Muscle layer of colon (tissue), 2 donors: ENCODE results near the gene NRG4.
A peak's percentile ranks its signal among the peaks of the same experiment; 100 is the strongest.
"Not testable (repeated sequence)": the region's sequence is repeated elsewhere in the genome, so short reads cannot be mapped to it uniquely, and the experiment has no call there.

Experiments used
- H3K27ac ChIP-seq: one replicate; pipeline ENCODE4 v1.7.0; 2013; ENCODE audit warnings: low read depth, mild to moderate bottlenecking, low read length, moderate library complexity
- H3K27me3 ChIP-seq, 2 donors: one replicate each; pipeline ENCODE4 v1.7.0; 2013; ENCODE audit warnings: low read length in 2 of 2, mild to moderate bottlenecking in 2 of 2; ENCODE audit not compliant: insufficient read depth in 2 of 2, control insufficient read depth in 1 of 2
- H3K36me3 ChIP-seq: one replicate; pipeline ENCODE4 v1.7.0; 2013; ENCODE audit warnings: mild to moderate bottlenecking, low read length; ENCODE audit not compliant: insufficient read depth
- H3K4me1 ChIP-seq: one replicate; pipeline ENCODE4 v1.7.0; 2013; ENCODE audit warnings: mild to moderate bottlenecking, low read length; ENCODE audit not compliant: insufficient read depth
- H3K4me3 ChIP-seq, 2 donors: one replicate each; pipeline ENCODE4 v1.7.0; 2013; ENCODE audit warnings: low read length in 2 of 2, low read depth in 1 of 2, mild to moderate bottlenecking in 1 of 2, moderate library complexity in 1 of 2
- H3K9ac ChIP-seq: one replicate; pipeline ENCODE4 v1.7.0; 2013; ENCODE audit warnings: low read length
- H3K9me3 ChIP-seq: one replicate; pipeline ENCODE4 v1.7.0; 2013; ENCODE audit warnings: mild to moderate bottlenecking, low read length
- donor health status: abdominal sarcoma.
- donor health status: Adenocarcinoma of cecum.

Gene NRG4, protein sequence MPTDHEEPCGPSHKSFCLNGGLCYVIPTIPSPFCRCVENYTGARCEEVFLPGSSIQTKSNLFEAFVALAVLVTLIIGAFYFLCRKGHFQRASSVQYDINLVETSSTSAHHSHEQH

DNA sequence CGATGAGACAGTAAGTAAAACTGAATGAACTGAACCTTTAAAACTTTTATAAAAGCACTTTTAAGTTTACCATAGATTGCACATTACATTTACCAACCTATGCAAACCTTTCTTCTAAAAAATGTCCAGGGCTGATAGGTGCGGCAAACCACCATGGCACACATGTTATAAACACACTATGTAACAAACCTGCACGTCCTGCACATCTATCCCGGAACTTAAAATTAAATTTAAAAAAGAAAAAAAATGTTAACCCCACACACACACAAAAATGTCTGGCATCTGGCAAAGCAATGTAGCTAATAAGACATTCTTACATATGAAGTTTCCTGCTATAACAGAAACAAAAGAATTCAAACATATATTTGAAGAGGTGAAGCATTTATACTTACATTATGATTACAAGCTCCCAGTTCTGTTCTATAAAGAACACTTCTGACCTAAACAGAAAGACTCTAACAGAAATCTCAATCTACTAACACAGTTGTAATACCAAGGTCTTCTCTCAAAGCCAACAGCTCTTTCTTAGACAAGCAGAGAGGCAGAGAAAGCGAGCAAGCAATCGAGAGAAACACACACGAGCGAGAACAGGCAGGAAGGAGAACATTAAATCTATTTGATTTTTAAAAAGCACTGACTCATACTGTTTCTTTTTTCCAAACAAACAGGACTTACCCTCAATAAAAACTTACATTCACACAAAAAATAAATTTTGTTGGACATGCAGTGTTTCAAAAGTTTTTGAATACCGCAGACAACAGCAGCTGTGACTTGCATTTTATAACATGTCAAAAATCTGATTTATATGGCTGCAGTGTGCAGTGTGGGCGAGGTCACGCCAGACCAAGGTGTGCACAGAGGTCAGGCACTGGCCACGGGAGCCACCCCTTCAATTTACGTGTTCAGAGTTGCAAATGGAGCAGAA lies at the start of gene NRG4:
Gene NRG4, minus strand, starts transcription at position 798 of the 925 bp plus-strand sequence. CDS start 1,194 bp downstream, outside the sequence.
- no peak within 1 kb of the TSS for H3K27ac ChIP-seq
- no peaks in the 10 kb centered on the region for H3K4me1 ChIP-seq
- no peaks in the 10 kb centered on the region for H3K27me3 ChIP-seq
- no peaks in the 10 kb centered on the region for H3K9me3 ChIP-seq
- H3K9ac ChIP-seq: no peak within 1 kb of the TSS
- no peaks in the 10 kb centered on the region for H3K36me3 ChIP-seq
- no peak within 1 kb of the TSS for H3K4me3 ChIP-seq

DNA sequence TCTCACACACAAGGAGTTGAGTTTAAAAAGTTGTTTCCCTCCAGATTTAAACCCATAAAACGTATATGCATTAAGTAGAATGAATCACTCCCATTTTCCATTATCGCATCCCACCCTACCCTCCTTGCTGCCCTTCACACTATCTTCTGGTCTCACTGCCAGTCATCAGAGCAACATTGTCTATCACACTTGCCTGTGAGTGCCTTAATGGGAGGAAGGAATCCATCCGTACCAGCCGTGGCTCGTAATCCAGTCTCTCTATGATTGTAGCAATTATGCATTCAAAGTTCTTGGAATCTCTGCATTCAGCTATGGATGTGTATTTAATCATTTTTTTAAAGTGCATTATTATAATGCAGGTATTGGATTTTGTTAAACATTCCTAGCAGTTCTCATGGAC lies 49.5 kb upstream of the NRG4 start:
- Histone ChIP-seq H3K27me3 (peaks cover 0 to 4% of the 10 kb centered on the region in 2 donors), H3K9me3 (no peaks in the 10 kb centered on the region), H3K4me3 (no peak overlapping the region), H3K36me3 (no peaks in the 10 kb centered on the region), H3K4me1 (peaks cover 12% of the 10 kb centered on the region), H3K9ac (no peak overlapping the region), H3K27ac (no peak overlapping the region)

DNA sequence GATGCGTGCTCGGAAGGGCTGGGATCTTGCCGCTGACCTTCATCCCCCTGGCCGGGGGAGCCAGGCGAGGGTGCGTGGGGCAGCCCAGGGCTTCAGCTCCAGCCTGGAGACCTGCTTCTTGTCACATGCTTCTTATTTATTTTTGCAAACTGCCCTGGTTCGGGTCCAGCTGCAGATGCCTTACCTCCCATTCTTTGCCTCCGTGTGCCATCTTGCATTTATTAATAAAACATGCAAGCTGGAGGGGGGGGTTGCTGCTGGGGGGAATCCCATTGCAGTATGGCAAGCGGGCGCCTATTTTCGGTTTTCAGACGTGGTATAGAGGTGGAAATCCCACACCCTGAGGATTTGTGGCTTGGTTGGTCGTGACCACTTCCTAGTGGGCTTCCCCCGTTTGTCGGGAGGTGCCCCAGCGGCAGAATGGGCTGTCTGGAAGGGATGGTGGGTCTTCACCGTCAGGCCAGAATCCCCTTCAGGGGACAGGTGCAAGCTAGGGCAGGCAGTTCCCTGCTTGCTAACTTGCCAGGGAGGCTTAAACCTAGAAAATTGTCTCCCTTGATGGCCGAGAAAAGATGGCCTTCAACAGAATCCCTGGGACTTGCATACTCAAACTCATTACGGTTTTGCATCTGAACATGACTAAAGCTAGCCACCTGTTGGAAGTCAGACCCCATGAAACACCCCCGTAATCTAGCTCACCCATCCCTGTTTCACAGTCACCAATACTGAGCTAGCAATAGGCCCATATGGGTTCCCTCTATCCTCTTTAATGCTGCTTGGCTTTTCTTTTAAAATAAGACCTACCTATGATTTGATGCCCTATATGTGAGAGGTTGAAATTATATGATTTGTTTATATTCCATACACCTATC lies 48.1 kb upstream of the NRG4 start:
- Histone ChIP-seq H3K27me3 (peaks cover 0 to 4% of the 10 kb centered on the region in 2 donors), H3K27ac (no peak overlapping the region), H3K4me1 (peaks cover 12% of the 10 kb centered on the region), H3K4me3 (peak overlapping the region; percentile 41 to 50), H3K9ac (no peak overlapping the region), H3K9me3 (no peaks in the 10 kb centered on the region), H3K36me3 (no peaks in the 10 kb centered on the region)

DNA sequence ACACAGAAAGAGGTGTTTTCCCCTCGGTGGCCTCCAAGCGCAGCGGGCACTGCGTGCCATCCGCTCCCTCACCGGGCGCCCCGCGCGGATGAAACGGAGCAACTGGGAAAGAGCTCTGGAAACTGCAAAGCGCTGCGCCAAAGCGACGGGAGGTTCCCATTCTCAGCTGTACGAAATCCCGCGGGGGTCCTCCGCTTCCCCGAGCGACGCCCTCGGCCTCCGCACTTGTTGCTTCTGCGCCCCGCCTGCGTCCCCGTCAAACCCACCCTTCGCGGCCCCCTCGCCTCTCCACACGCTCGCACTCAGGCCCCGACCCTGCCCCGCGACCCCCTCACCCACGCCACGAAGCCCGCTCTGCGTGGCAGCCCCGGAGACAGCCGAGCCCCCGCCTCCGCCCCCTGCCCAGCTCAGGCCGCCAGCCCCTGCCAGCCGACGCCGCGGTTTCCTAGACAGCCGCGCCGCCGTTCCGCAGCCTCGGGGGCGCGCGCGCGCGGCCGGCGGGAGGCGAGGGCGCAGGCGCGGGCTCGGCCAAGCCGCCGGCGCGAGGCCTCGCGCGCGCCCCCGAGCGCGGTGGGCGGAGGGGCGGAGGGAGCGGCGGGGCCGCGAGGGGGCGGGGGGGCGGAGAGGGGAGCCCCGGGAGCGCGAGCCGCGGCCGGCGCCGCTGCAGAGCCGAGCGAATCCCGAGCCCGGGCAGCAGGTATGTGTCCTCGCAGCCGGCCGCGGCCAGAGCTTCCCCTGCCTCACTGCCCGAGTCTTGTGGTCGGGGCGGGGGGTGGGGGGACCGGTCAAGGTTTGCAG lies 47.3 kb upstream of the NRG4 start, which contains the start of gene TMEM266:
Gene TMEM266, plus strand, starts transcription at position 666 of the 798 bp plus-strand sequence. CDS start 74,279 bp downstream, outside the sequence.
- no peak within 1 kb of the TSS for H3K9ac ChIP-seq
- peaks cover 0 to 4% of the 10 kb centered on the region in 2 donors for H3K27me3 ChIP-seq
- H3K9me3 ChIP-seq: no peaks in the 10 kb centered on the region
- H3K36me3 ChIP-seq: no peaks in the 10 kb centered on the region
- H3K4me1 ChIP-seq: peaks cover 12% of the 10 kb centered on the region
- no peak within 1 kb of the TSS for H3K27ac ChIP-seq
- H3K4me3 ChIP-seq: peak within 1 kb of the TSS; percentile 50 to 68

DNA sequence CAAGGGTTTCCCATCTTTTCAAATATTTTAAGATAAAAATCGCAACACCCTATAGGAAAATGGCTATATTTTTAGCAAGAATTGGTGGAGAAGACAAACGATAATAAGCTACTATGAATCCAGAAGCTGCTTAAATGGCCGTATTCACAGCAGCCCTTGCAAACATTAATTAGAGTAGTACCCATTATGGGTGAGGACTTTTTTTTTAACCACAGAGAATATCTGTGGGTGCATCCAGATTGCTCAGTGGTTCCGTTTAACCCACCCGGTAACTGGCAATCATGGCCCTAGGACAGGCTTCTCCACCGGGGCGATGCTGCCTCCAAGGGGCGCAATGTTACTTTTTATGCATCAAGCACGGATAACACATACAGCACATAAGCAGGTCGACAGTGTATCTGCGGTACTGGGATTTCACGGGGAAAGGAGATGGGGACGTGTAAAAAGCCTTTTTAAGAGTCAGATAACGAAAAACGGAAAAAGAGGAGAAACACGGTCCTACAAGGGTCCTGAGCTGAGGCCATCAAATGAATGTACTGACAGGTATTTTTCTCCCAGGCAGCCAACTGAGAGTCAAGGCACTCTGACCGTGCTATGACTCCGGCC lies 46.6 kb upstream of the NRG4 start:
- Histone ChIP-seq H3K27me3 (peaks cover 0 to 4% of the 10 kb centered on the region in 2 donors), H3K4me1 (peaks cover 12% of the 10 kb centered on the region), H3K27ac (no peak overlapping the region), H3K4me3 (peak overlapping the region; percentile 17 to 68), H3K36me3 (no peaks in the 10 kb centered on the region), H3K9ac (no peak overlapping the region), H3K9me3 (no peaks in the 10 kb centered on the region)

DNA sequence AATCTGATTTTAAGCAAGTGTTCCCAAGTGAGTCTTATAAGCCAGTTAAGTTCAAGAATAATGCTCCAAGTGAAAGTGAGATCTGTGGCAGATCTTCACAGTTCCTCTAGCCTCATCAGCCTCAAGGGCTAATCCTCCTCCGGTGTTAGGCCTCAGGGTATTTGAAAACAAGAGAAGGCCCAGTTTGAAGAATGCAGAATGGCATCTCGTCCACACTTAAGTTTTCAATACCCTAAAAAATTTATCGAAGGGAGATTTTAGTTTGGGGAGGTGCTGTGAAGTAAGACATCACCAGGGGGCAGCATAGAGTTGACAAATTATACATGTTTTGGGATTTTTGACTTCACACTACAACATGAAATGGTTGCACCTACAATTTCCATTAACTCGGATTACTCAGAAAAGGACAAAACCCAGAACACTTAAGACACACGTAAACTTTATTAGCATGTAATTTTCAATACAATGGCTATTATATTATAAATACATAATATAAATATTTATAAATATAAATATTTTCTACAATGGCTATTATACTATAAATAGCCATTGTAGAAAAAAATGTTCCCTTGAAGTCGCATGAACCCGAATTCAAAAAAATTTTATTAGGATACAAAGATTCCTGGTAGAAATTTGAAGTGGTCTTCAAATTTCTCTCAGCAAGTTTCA lies 45.2 kb upstream of the NRG4 start:
- Histone ChIP-seq H3K27ac (no peak overlapping the region), H3K4me3 (no peak overlapping the region), H3K27me3 (peaks cover 0 to 4% of the 10 kb centered on the region in 2 donors), H3K4me1 (peaks cover 12% of the 10 kb centered on the region), H3K36me3 (no peaks in the 10 kb centered on the region), H3K9me3 (no peaks in the 10 kb centered on the region), H3K9ac (no peak overlapping the region)

DNA sequence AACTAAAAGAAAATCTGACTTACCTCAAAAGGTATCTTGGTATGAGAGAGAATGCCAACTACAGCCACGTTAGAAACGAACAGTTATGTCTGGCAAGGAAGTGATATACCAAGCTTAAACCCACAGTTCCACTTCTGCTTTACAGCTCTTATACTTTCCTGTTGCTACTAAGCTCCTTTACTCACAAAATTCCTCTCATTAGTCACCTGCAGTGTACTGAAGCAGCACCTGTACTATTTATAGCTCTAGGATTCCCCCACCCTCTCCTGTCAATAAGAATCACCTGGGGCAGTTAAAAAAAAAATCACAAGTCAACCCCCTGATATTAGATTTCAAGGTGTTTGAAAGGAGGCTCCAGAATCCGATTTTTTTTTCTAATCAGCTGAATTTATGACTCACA lies 44.7 kb upstream of the NRG4 start:
- Histone ChIP-seq H3K4me1 (peaks cover 12% of the 10 kb centered on the region), H3K27me3 (peaks cover 0 to 4% of the 10 kb centered on the region in 2 donors), H3K9ac (no peak overlapping the region), H3K9me3 (no peaks in the 10 kb centered on the region), H3K4me3 (no peak overlapping the region), H3K27ac (no peak overlapping the region), H3K36me3 (no peaks in the 10 kb centered on the region)

DNA sequence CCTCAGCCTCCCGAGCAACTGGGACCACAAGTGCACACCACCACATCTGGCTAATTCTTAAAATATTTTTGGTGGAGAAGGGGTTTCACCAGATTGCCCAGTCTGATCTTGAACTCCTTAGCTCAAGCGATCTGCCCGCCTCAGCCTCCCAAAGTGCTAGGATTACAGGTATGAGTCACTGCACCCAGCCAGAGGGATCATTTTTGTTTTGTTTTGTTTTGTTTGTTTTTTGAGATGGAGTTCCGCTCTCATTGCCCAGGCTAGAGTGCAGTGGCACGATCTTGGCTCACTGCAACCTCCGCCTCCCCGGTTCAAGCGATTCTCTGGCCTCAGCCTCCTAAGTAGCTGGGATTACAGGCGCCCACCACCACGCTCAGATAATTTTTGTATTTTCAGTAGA lies 42.0 kb upstream of the NRG4 start:
- not testable (repeated sequence) for H3K36me3 ChIP-seq, H3K27ac ChIP-seq, H3K27me3 ChIP-seq, H3K4me3 ChIP-seq, H3K9me3 ChIP-seq, H3K9ac ChIP-seq
- peaks cover 12% of the 10 kb centered on the region for H3K4me1 ChIP-seq

DNA sequence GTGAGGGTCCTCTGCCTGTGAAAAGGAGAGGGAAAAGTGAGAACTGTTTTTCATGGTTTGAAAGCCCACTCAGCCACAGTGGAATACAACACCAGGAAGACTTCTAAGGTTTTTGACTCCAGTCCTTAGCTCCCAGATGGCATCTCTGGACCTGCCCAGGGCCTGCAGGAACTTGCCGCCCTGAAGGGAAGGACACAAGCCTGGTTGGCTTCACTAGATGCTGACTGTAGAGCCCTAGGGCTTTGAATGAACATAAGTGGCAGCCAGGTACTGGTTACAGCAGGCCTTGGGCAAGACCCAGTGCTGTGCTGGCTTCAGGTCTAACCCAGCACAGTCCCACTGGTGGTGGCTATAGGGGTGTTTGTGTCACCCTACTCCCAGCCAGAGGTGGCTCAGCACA lies 26.3 kb upstream of the NRG4 start:
- Histone ChIP-seq H3K9me3 (no peaks in the 10 kb centered on the region), H3K4me3 (no peak overlapping the region), H3K27ac (no peak overlapping the region), H3K4me1 (no peaks in the 10 kb centered on the region), H3K27me3 (no peaks in the 10 kb centered on the region), H3K9ac (no peak overlapping the region), H3K36me3 (no peaks in the 10 kb centered on the region)

DNA sequence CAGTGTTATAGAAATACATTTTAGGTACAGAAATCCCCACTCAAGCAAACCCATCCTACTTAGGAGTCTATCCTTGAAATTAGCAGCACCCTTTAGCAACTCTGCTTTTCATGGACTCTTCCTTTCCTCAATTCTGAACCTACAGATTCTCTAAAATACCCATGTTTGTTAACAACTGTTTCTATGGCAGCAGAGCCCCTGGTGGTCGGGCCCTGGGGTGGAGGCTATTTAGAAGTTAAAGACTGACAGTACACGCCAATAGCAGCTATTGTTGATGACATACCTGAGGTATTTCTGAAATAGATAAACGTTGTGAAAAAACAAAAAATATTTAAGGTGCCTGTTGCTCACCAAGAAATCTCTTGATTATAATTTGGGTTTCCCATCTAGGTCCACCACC lies 23.4 kb upstream of the NRG4 start:
- no peak overlapping the region for H3K27ac ChIP-seq
- no peaks in the 10 kb centered on the region for H3K36me3 ChIP-seq
- no peak overlapping the region for H3K4me3 ChIP-seq
- H3K4me1 ChIP-seq: no peaks in the 10 kb centered on the region
- no peaks in the 10 kb centered on the region for H3K9me3 ChIP-seq
- no peak overlapping the region for H3K9ac ChIP-seq
- no peaks in the 10 kb centered on the region for H3K27me3 ChIP-seq
